GM19240 (cell line): ENCODE results near the gene STX19.

Experiments
- DNase-seq: peaks from one replicate; pipeline ENCODE4 v3.0.0; 2011; ENCODE audit warnings: low spot score; ENCODE audit not compliant: insufficient read length

STX19 gene

GRCh38 chr3:94036909-94037507, 8.6 kb upstream of the STX19 start:
- DNase-seq, result no peak

- no peak for DNase-seq
Measured at GRCh38 chr3:94026623-94027022, 1.8 kb downstream of the STX19 start.

DNA sequence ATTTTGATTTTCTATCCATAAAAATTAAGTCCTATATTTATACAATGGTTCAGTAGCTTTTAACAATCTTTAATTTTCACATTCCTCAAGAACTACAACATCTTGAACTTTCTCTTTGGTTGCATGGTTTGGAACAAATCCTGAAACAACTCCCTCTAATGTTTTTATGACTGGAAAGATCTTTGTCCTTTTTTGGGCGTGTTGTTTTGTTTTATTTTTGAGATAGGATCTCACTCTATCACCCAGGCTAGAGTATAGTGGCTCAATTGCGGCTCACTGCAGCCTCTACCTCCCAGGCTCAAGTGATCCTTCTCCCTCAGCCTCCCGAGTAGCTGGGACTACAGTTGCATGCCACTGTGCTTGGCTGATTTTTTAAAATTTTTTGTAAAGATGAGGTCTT, 4.0 kb downstream of the STX19 start:
- no peak for DNase-seq

DNA sequence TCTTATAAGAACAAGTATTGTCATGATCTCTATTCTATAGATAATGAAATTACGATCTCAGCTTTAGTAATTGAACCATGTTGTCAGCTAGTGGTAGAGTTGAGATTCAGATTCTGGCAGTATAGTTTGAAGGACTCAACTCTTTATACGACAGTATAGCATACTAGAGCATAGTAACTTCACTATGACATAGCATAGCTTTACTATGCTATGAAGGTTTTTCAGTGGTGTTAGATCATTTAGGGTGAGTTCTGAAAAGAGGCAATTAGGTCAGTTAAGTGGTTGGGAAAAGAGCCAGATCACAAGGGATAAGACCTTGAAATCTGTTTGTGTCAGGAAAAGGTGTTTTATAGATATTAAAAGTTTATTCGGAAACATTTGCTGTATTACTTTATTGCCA, 8.1 kb downstream of the STX19 start:
- DNase-seq, result no peak

DNA sequence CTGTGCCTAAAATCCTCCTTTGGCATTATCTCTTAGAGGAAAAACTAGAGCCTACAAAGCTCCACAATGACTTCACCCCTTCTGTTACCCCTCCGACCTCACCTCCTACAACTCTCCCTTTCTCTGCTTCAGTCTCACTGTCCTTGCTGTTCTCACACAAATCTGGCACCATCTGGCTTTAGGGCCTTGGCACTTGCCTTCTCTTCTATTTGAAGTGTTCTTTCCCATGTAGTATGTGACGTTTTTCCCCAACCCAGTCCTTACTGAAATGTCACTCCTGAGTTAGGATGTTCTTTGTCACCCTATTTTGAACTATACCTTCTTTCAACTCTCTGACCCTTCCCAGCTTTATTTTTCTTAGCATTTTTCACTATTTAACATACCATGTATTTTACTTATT, 8.7 kb downstream of the STX19 start:
- no peak for DNase-seq

DNA sequence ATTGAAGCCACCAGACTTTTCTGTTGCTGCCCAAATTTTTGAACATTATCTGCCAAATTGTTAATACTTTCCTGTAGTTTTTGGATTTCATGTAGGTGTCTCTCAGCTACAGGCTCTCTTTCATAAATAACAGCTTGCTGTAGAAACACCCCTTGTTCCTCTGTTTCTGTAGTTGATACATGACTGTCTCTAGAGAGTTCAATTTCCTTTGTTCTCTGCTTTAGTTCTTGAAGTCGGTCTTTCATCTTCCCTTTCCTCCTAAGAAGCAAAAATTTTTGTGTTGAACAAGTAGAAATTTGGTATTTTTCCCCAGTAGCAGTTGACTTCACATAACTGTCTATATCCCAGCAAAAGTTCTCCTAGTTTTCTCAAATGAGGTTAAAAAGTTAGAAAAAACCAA, 13.4 kb downstream of the STX19 start:
- no peak for DNase-seq

DNA sequence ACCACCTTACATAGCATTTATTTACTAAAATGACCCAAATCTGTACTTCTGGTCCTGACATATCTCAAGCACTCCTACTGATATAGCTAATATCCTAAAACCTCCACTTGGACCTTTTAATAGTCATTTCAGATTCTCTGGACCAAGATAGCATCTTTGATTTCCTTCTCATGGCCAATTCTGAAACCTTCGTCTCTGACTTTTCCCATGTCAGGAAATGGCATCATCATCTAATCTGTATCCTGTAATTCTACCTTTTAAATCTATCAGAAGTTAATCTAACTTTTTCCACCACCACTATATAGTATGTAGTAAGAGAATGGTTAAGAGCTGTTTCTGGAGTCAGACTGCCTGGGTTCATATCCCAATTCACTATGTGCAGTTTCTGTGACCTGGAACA, 16.2 kb downstream of the STX19 start:
- DNase-seq, result no peak

GRCh38 chr3:94011233-94011711, 17.1 kb downstream of the STX19 start:
- DNase-seq, result no peak

DNA sequence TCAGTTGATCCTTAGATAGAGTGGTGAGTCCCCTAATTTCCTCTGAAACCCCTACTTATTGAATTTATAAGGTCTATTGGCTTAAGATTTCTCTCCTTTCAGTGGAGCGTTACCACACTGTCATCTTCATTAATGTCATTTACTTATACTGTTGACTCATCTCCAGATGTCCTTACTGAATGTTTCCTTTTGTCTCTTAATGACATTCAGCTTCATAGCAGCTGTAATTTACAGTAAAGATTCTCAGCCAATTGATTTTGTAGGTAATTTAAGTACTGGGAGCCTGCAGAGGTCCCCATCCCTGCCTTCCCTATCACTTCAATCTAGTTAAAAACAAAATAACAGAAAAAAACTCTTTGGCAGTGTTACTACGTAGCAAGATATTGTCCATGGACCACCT, 18.8 kb downstream of the STX19 start:
- DNase-seq, result no peak

GRCh38 chr3:94008253-94008652, 20.1 kb downstream of the STX19 start:
- DNase-seq, result no peak

DNA sequence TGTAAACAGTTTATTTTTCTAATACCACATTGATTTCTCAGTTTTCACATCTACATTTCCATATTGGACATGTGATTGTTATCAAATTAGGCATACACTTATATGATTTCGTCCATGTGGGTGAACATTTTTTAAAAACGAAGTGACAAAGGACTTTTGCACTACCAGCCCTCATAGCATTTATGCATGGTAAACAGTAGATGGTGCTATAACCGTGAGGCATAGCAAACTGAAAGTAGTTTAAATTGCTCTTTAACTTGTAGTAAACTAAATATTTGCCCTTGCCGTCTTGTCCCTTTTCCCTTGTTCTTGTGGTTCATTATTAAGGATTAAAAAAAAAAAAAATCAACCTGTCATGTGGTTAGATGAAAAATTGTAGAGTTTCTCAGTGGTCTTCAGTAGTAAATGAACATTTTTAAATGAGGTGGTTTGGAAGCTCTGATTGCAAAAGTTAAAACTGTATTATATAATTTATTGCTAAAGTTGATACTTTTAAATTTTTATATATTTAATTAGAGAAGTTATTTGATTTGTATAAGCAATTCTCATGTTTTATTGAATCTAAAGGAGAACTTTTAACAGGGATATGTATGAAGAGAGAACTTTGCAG, 24.0 kb downstream of the STX19 start:
- DNase-seq, result no peak

GRCh38 chr3:94001827-94002495, 26.4 kb downstream of the STX19 start:
- no peak for DNase-seq

- no peak for DNase-seq
Measured at GRCh38 chr3:94001191-94001590, 27.2 kb downstream of the STX19 start.

GRCh38 chr3:93994056-93994455, 34.3 kb downstream of the STX19 start:
- DNase-seq, result no peak

- no peak for DNase-seq
Measured at GRCh38 chr3:93992207-93992606, 36.2 kb downstream of the STX19 start.

DNA sequence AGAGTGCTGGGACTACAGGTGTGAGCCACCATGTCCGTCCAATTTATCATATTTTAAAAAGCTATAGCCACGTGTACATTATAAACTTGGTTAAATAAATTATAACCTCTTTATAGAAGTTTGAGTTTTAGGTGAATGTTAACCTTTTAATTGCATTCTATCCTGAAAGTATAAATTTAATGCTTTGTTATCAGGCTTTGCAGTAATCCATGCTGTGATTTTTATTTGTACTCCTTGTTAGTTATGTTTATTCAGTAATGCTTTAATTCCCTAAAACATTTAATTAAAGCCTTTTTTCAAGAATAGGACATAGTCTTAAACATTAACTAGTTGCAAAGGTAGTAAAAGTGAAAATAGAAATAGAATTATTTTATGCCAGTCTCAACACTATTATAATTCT, 36.8 kb downstream of the STX19 start:
- no peak for DNase-seq

DNA sequence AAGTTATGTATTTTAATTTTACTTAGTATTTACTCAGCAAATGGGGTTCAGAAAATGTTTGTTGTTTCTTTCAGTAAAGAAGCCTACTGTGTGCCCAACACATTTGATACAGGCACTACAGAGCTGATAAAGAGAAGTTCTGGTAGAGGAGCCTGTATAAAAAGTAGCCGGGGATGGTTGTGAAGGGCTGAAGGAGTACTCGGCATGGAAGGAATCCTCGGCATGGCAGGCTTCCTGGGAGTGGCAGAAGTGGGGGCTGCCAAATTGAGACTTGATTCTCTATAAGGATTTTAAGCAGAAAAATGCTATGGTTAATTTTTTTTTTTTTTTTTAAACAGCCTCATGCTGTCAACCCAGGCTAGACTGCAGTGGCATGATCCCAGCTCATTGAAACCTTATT, 39.2 kb downstream of the STX19 start:
- DNase-seq, result no peak

GRCh38 chr3:93988764-93989163, 39.6 kb downstream of the STX19 start:
- no peak for DNase-seq

- DNase-seq, result no peak
Measured at GRCh38 chr3:93988283-93988682, 40.1 kb downstream of the STX19 start.

DNA sequence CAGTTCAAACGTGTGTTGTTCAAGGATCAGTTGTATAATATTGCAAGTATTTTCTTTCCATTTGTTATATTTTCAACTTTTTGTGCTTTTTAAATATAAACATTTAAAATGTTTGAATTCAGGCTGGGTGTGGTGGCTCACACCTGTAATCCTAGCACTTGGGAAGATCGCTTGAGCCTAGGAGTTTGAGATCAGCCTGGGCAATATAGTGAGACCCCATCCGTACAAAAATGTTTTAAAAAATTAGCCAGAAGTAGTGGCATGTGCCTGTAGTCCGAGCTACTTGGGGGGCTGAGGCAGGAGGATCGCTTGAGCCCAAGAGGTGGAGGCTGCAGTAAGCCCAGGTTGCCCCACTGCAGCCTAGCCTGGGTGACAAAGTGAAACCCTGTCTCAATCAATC, 43.8 kb downstream of the STX19 start:
- DNase-seq, result no peak

DNA sequence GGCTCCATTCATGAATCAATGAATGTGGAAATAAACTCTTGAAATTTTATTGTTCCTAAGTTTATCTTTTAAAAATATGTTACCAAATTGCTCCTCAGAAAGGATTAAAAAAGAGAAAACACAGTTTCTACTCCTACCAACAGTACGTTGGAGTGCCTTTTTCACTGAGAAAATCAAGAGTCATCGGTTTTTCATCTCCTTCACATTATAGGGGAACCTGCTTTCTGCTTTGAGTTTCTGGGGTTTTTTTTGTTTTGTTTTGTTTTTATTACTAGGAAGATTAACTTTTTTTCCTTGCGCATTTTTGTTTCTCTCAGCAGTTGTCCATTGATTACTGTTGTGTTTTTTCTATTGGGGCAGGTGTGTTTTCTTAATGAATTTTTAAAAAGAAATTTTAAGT, 45.0 kb downstream of the STX19 start:
- DNase-seq, result no peak

DNA sequence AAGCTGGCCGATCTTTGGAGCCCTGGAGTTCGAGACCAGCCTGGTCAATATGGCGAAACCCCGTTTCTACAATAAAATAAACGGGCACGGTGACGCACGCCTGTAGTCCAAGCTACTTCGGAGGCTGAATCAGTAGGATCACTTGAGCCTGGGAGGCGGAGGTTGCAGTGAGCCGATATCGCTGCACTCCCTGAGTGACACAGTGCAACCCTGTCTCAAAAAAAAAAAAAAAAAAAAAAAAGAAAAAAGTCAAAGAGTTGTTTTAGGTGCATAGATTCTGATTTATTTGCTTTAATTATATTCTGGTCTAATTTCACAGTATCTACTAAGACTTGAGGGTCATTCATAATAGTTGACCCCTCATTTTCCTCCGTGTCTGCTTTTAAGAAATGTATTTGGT, 46.7 kb downstream of the STX19 start:
- no peak for DNase-seq
